ENCODE measurements around the gene ATP1B3. TPM values are rescaled to one million over a fixed set of nuclear protein-coding genes. Genes with fewer than 3 reads are reported as not detected.
A peak's percentile ranks its signal among the peaks of the same experiment; 100 is the strongest.

Gene ATP1B3
- total and polyA plus RNA-seq, 9 of the 15 experiments (the other 6 are each of a cell fraction or from before 2014, with no cell fraction given) = 48.3 to 202 (median 123) TPM

- TF ChIP-seq ZNF592 (IDR thresholded peaks at IDR 0.05) (peak; percentile 75), FOS (IDR thresholded peaks at IDR 0.05; ENCODE audit: extremely low read depth, insufficient read length) (no peak), ATF7 (IDR thresholded peaks at IDR 0.05) (no peak), SUPT5H (IDR thresholded peaks at IDR 0.05) (no peak), FOXA1 (IDR thresholded peaks at IDR 0.05; ENCODE audit: borderline replicate concordance) (no peak)
- TF ChIP-seq, protein P1, sequence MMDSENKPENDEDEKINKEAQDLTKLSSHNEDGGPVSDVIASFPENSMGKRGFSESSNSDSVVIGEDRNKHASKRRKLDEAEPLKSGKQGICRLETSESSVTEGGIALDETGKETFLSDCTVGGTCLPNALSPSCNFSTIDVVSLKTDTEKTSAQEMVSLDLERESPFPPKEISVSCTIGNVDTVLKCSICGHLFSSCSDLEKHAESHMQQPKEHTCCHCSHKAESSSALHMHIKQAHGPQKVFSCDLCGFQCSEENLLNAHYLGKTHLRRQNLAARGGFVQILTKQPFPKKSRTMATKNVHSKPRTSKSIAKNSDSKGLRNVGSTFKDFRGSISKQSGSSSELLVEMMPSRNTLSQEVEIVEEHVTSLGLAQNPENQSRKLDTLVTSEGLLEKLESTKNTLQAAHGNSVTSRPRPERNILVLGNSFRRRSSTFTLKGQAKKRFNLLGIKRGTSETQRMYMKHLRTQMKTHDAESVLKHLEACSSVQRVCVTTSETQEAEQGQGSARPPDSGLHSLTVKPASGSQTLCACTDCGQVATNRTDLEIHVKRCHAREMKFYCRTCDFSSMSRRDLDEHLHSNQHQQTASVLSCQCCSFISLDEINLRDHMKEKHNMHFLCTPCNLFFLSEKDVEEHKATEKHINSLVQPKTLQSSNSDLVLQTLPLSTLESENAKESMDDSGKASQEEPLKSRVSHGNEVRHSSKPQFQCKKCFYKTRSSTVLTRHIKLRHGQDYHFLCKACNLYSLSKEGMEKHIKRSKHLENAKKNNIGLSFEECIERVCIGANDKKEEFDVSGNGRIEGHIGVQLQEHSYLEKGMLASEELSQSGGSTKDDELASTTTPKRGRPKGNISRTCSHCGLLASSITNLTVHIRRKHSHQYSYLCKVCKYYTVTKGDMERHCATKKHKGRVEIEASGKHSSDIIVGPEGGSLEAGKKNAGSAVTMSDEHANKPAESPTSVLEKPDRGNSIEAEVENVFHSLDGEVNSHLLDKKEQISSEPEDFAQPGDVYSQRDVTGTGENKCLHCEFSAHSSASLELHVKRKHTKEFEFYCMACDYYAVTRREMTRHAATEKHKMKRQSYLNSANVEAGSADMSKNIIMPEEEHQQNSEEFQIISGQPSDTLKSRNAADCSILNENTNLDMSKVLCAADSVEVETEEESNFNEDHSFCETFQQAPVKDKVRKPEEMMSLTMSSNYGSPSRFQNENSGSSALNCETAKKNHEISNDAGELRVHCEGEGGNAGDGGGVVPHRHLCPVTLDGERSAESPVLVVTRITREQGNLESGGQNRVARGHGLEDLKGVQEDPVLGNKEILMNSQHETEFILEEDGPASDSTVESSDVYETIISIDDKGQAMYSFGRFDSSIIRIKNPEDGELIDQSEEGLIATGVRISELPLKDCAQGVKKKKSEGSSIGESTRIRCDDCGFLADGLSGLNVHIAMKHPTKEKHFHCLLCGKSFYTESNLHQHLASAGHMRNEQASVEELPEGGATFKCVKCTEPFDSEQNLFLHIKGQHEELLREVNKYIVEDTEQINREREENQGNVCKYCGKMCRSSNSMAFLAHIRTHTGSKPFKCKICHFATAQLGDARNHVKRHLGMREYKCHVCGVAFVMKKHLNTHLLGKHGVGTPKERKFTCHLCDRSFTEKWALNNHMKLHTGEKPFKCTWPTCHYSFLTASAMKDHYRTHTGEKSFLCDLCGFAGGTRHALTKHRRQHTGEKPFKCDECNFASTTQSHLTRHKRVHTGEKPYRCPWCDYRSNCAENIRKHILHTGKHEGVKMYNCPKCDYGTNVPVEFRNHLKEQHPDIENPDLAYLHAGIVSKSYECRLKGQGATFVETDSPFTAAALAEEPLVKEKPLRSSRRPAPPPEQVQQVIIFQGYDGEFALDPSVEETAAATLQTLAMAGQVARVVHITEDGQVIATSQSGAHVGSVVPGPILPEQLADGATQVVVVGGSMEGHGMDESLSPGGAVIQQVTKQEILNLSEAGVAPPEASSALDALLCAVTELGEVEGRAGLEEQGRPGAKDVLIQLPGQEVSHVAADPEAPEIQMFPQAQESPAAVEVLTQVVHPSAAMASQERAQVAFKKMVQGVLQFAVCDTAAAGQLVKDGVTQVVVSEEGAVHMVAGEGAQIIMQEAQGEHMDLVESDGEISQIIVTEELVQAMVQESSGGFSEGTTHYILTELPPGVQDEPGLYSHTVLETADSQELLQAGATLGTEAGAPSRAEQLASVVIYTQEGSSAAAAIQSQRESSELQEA (IDR thresholded peaks at IDR 0.05; ENCODE audit: low read depth) = no peak
- TF ChIP-seq, protein P2, sequence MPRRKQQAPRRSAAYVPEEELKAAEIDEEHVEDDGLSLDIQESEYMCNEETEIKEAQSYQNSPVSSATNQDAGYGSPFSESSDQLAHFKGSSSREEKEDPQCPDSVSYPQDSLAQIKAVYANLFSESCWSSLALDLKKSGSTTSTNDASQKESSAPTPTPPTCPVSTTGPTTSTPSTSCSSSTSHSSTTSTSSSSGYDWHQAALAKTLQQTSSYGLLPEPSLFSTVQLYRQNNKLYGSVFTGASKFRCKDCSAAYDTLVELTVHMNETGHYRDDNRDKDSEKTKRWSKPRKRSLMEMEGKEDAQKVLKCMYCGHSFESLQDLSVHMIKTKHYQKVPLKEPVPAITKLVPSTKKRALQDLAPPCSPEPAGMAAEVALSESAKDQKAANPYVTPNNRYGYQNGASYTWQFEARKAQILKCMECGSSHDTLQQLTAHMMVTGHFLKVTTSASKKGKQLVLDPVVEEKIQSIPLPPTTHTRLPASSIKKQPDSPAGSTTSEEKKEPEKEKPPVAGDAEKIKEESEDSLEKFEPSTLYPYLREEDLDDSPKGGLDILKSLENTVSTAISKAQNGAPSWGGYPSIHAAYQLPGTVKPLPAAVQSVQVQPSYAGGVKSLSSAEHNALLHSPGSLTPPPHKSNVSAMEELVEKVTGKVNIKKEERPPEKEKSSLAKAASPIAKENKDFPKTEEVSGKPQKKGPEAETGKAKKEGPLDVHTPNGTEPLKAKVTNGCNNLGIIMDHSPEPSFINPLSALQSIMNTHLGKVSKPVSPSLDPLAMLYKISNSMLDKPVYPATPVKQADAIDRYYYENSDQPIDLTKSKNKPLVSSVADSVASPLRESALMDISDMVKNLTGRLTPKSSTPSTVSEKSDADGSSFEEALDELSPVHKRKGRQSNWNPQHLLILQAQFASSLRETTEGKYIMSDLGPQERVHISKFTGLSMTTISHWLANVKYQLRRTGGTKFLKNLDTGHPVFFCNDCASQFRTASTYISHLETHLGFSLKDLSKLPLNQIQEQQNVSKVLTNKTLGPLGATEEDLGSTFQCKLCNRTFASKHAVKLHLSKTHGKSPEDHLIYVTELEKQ (CRISPR knock-in tag; IDR thresholded peaks at IDR 0.05) = no peak
Measured at GRCh38 chr3:141860766-141861513, 15.5 kb upstream of the ATP1B3 start (continued).
